HG03432 (cell line): Measurements from ENCODE around the gene PEAK1.

Source experiments
- ATAC-seq: cut with Tn5 transposase; IDR thresholded peaks from one replicate; pipeline ENCODE4 v1.9.1; 2021; ENCODE audit warnings: mild to moderate bottlenecking, moderate library complexity; ENCODE audit not compliant: unreplicated experiment

PEAK1 gene

GRCh38 chr15:77143616-77144015, 276.3 kb downstream of the PEAK1 start:
- ATAC-seq = no peak

GRCh38 chr15:77143191-77143590, 276.7 kb downstream of the PEAK1 start:
- no peak for ATAC-seq

- no peak for ATAC-seq
Measured at GRCh38 chr15:77140220-77140619, 279.7 kb downstream of the PEAK1 start.

GRCh38 chr15:77139312-77139711, 280.6 kb downstream of the PEAK1 start:
- no peak for ATAC-seq

GRCh38 chr15:77138167-77138522, 281.8 kb downstream of the PEAK1 start:
- ATAC-seq = no peak

GRCh38 chr15:77135181-77135580, 284.7 kb downstream of the PEAK1 start:
- no peak for ATAC-seq

- ATAC-seq = no peak
Measured at GRCh38 chr15:77130315-77130930, 289.5 kb downstream of the PEAK1 start.

- ATAC-seq = no peak
Measured at GRCh38 chr15:77127626-77128025, 292.3 kb downstream of the PEAK1 start.

- ATAC-seq = no peak
Measured at GRCh38 chr15:77126529-77127326, 293.2 kb downstream of the PEAK1 start.

- ATAC-seq = no peak
Measured at GRCh38 chr15:77123854-77124253, 296.1 kb downstream of the PEAK1 start.

GRCh38 chr15:77122576-77122975, 297.3 kb downstream of the PEAK1 start:
- ATAC-seq = no peak

GRCh38 chr15:77121599-77121998, 298.3 kb downstream of the PEAK1 start:
- no peak for ATAC-seq

GRCh38 chr15:77120576-77120975, 299.3 kb downstream of the PEAK1 start:
- no peak for ATAC-seq

GRCh38 chr15:77119446-77119845, 300.5 kb downstream of the PEAK1 start:
- no peak for ATAC-seq

GRCh38 chr15:77118882-77119321, 301.0 kb downstream of the PEAK1 start:
- no peak for ATAC-seq

GRCh38 chr15:77115179-77115578, 304.7 kb downstream of the PEAK1 start:
- ATAC-seq = no peak

GRCh38 chr15:77112838-77113504, 306.9 kb downstream of the PEAK1 start:
- ATAC-seq = no peak

GRCh38 chr15:77111789-77112188, 308.1 kb downstream of the PEAK1 start:
- ATAC-seq = no peak

GRCh38 chr15:77107531-77108355, 312.2 kb downstream of the PEAK1 start:
- ATAC-seq = no peak

GRCh38 chr15:77107068-77107467, 312.8 kb downstream of the PEAK1 start:
- ATAC-seq = no peak

- no peak for ATAC-seq
Measured at GRCh38 chr15:77104155-77104554, 315.7 kb downstream of the PEAK1 start.
